IMR-90 (cell line): ENCODE data around the gene CBX3.

Experiments used
- BHLHE40 ChIP-seq: fragments of 150-350 bp; IDR thresholded peaks from 2 replicates; pipeline ENCODE4 v1.6.1; 2016; ENCODE audit warnings: mild to moderate bottlenecking, low read depth, low read length
- CEBPB ChIP-seq: IDR thresholded peaks from 2 replicates; pipeline ENCODE4 v1.6.1; 2012; ENCODE audit warnings: low read depth, low read length, improper control_type of control experiment
- CHD1 ChIP-seq: IDR thresholded peaks from 2 replicates; pipeline ENCODE4 v1.6.1; 2012; ENCODE audit warnings: low read depth, low read length, improper control_type of control experiment
- CTCF ChIP-seq: conservative IDR thresholded peaks from 2 replicates; pipeline ENCODE4 v1.5.1; 2012; ENCODE audit warnings: mild to moderate bottlenecking, low read depth, low read length, improper control_type of control experiment
- MAFK ChIP-seq: IDR thresholded peaks from 2 replicates; pipeline ENCODE4 v1.6.1; 2012; ENCODE audit warnings: low read depth, low read length, improper control_type of control experiment
- MXI1 ChIP-seq: IDR thresholded peaks from 2 replicates; pipeline ENCODE4 v1.6.1; 2012; ENCODE audit warnings: low read depth, mild to moderate bottlenecking, low read length, moderate library complexity, borderline replicate concordance
- POLR2A ChIP-seq: IDR thresholded peaks from 2 replicates; pipeline ENCODE4 v1.6.1; 2012; ENCODE audit warnings: mild to moderate bottlenecking, low read depth, low read length
- RAD21 ChIP-seq: IDR thresholded peaks from 2 replicates; pipeline ENCODE4 v1.6.1; 2012; ENCODE audit warnings: low read length, improper control_type of control experiment
- RCOR1 ChIP-seq: IDR thresholded peaks from 2 replicates; pipeline ENCODE4 v1.6.1; 2012; ENCODE audit warnings: mild to moderate bottlenecking, low read length, improper control_type of control experiment; ENCODE audit not compliant: insufficient replicate concordance
- RFX5 ChIP-seq: IDR thresholded peaks from 2 replicates; pipeline ENCODE4 v1.8.0; 2012; ENCODE audit warnings: low read depth, mild to moderate bottlenecking, low read length, moderate library complexity
- SMC3 ChIP-seq: fragments of 150-350 bp; IDR thresholded peaks from 2 replicates; pipeline ENCODE4 v1.6.1; 2016; ENCODE audit warnings: low read depth, mild to moderate bottlenecking, antibody characterized with exemption, low read length, moderate library complexity
- TF ChIP-seq, protein P1 (sequence below): fragments of 150-350 bp; IDR thresholded peaks from 2 replicates; pipeline ENCODE4 v1.6.1; 2016; ENCODE audit warnings: low read depth, mild to moderate bottlenecking, low read length, moderate library complexity, borderline replicate concordance

DNA sequence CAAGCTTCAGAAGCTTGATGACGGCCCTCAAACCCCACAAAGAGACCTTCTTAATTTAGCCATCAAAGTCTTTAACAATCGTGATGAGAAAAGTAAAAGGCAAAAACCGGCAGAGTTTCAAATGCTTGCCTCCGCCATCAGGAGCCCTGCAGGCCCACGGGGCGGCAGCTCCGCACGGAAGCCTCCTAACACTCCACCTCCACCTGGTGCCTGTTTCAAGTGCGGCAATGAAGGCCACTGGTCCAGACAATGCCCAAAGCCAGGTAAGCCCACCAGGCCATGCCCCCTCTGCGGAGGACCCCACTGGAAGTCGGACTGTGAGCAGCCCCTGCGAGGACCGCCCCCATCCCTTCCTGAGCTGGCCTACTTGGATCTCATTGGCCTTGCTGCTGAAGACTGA is 43.6 kb downstream of the CBX3 start:
- TF ChIP-seq POLR2A, result no peak
- TF ChIP-seq RAD21, result no peak
- TF ChIP-seq, protein P1, sequence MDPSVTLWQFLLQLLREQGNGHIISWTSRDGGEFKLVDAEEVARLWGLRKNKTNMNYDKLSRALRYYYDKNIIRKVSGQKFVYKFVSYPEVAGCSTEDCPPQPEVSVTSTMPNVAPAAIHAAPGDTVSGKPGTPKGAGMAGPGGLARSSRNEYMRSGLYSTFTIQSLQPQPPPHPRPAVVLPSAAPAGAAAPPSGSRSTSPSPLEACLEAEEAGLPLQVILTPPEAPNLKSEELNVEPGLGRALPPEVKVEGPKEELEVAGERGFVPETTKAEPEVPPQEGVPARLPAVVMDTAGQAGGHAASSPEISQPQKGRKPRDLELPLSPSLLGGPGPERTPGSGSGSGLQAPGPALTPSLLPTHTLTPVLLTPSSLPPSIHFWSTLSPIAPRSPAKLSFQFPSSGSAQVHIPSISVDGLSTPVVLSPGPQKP, result no peak
- TF ChIP-seq CTCF, result no peak
- no peak for TF ChIP-seq CEBPB
- TF ChIP-seq RFX5, result no peak
- no peak for TF ChIP-seq RCOR1
- TF ChIP-seq BHLHE40, result no peak
- no peak for TF ChIP-seq MXI1
- TF ChIP-seq MAFK, result no peak
- no peak for TF ChIP-seq SMC3
- TF ChIP-seq CHD1, result no peak
